GM18502 (cell line): ENCODE data around the gene CSNK2A1.
"Not testable (repeated sequence)": the region's sequence is repeated elsewhere in the genome, so short reads cannot be mapped to it uniquely, and the experiment has no call there.

ENCODE experiments used
- ATAC-seq: cut with Tn5 transposase; IDR thresholded peaks from one replicate; pipeline ENCODE4 v1.9.1; 2021; ENCODE audit warnings: mild to moderate bottlenecking; ENCODE audit not compliant: unreplicated experiment, poor library complexity

CSNK2A1 gene

GRCh38 chr20:503048-503737 is 40.4 kb downstream of the CSNK2A1 start:
- no peak for ATAC-seq

DNA sequence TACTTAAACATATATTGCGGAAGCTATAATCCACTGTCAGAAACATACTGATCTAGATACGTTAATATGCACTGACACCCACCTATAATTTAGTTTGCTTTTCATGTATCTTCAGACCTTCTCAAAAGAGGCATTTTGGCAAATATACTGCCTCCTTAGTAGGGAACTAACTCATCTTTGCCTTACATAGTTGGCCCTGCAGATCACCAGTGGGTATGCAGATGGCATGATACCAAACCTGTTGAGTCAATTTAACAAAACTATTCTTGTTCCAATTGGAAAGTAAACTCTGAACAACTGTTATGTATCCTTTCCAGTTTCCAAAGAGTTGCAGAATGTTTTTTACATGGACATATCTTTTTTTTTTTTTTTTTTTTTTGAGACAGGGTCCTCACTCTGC is 45.6 kb downstream of the CSNK2A1 start:
- ATAC-seq: no peak

DNA sequence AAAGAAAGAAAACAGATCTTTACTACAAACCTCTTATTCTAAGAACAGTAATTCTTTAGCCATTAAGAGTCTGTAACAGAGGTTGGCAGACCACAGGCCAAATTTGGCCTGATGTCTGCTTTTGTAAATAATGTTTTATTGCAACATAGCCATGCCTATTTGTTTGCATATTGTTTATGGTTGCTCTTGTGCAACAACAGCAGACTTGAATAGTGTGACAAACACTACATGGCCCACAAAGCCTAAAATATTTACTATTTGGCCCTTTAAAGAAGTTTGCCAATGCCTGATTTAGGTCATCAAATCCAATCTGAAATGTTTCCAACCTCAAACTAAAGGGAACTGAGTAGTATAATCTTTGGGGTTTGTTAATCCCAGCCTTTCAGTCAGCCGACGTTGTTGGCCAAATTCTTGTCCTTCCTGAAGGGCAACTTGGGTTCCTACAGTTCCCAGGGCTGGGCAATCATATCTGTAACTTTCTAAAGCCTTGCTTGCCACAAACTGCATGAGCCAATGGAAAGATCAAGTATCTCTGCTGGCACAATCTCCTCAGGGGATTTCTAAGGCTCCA is 47.4 kb downstream of the CSNK2A1 start:
- no peak for ATAC-seq

DNA sequence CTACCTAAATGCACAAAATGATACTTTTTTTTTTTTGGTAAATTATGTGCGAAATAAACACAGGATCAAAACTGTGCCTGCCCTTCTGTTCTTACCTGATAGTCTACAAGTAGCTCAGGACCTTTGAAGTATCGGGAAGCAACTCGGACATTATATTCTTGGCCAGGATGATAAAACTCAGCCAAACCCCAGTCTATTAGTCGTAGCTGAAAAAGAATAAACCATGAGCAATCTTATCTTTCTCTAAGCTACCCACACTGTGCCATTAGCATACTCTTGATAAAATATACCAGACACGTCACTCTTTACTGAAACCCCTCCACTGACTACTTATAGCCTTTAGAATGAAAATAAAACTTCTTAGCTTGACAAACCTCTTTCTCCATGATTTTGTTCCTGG is 51.4 kb downstream of the CSNK2A1 start:
- ATAC-seq: no peak

DNA sequence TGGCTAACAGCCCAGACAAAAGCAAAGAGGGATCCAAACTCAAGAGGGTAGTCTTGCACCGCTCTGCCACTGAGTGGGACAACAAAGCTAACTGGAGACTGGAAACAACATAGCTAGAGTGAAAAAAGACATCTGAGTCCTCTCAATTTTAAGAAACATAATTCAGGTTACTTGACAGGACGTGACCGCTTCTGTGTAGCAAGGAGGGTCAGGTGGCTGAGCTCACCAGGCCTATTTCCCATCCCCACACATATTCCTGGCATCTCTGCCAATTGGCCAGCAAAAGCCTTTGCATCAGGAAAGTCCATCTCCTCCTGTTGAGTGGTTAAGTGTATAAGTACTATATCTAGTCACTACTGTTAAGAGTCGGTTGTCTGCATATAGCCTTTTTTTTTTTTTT is 55.9 kb downstream of the CSNK2A1 start:
- ATAC-seq: no peak

- ATAC-seq: no peak
Measured at GRCh38 chr20:483815-484644, 59.6 kb downstream of the CSNK2A1 start.

DNA sequence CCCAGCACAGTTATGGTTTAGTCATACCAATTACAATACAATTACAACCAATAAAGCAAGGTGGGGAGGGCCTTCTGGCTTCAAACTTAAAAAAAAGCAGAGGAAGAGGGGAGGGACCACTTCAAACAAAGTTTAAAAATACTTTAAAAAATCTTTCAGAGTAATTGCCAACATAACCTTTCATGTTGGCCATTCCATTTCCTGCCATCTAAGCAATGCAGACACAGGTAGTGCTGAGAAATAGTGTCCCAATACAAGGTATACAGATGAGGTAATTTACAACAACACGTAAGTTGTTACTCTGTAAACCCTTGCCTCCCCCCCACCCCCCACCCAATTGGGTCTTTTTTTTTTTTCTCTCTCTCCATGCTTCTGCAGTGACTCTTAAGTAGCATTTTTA is 62.4 kb downstream of the CSNK2A1 start:
- no peak for ATAC-seq

DNA sequence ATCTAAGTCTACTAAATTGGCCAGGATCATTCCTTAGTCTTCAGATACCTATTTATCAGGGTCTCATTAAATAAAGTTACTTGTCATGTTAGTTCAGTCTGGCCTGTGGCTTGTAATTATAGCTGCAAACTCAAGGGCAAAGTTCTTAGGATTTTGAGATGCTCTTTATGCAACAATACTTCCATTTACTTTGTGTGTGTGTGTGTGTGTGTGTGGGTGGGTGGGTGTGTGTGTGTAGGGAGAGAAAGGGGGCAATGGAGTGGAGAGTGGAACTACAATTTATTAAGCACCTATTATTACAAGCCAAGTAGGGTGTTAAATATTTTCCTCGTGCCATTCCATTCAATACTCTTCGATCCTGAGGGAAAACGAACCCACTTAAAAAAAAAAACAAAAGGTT is 63.5 kb downstream of the CSNK2A1 start:
- ATAC-seq: no peak

GRCh38 chr20:479487-479886 is 64.1 kb downstream of the CSNK2A1 start:
- ATAC-seq: no peak

- ATAC-seq: no peak
Measured at GRCh38 chr20:478949-479429, 64.6 kb downstream of the CSNK2A1 start.

GRCh38 chr20:478010-478948 is 65.3 kb downstream of the CSNK2A1 start:
- ATAC-seq: no peak

GRCh38 chr20:476561-477249 is 66.9 kb downstream of the CSNK2A1 start:
- ATAC-seq: not testable (repeated sequence)

DNA sequence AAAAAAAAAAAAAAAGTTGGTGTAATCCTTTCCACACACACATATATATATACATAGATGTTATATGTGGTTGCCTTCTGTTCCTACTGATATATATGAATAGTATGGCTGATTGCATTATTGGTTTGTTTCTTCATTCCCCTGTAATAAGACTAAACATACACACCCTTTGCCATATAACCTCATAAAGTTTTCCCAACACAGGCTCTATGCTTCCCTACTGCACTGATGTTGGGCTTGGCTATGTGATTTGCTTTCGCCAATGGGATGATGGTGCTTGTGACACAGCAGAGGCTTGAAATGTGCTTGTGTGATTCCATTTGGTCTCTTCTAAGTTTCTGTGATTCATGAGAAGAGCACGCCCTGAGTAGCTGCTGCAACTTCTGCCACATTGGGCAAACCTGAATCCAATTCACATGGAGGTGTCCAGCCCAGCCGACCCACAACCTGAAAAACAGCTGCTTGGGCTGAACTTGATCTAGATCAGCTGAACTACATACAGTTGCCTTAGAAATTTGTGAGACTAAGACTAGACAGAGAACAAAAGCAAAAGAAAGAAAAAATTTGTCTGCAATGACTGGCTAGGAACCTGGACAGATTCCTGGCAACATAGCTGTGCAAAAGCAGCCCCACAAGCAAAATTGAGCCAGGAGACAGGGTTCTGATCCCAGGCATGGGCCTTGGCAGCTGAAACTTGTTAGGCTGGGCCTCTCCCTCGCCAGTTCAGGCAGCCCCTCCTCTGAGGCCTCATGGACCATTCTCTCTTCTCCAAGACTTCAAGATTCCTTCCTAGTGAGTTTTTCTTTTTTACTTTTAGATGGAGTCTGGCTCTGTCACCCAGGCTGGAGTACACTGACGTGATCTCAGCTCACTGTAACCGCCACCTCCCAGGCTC is 67.9 kb downstream of the CSNK2A1 start:
- ATAC-seq: no peak

GRCh38 chr20:474581-474980 is 69.0 kb downstream of the CSNK2A1 start:
- no peak for ATAC-seq

- ATAC-seq: no peak
Measured at GRCh38 chr20:472889-473292, 70.7 kb downstream of the CSNK2A1 start.

GRCh38 chr20:472137-472846 is 71.3 kb downstream of the CSNK2A1 start:
- ATAC-seq: no peak

GRCh38 chr20:469746-470490 is 73.7 kb downstream of the CSNK2A1 start:
- ATAC-seq: no peak
